ENCODE data around the gene ZNF529.

Gene ZNF529

DNA sequence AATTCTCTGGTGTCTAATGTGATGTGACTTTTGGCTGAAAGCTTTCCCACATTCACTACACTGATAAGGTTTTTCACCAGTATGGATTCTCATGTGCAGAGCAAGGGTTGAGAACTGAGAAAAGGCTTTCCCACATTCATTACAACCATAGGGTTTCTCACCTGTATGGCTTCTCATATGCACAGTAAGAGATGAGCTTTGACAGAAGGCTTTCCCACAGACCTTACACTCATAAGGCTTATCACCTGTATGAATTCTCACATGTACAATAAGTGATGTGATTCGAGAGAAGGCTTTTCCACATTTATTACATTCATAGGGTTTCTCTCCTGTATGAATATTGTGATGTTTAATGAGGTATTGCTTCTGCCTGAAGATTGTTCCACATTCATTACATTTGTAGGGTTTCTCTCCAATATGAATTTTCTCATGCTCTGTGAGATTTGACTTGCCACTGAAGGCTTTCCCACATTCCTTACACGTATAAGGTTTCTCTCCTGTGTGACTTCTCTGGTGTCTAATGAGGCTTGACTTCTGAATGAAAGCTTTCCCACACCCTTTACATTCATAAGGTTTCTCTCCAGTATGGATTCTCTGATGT, 59.0 kb downstream of the ZNF529 start:
- DNase-seq (ENCODE audit: extremely low read depth in 1 of 2, low read depth in 1 of 2), result no peak

DNA sequence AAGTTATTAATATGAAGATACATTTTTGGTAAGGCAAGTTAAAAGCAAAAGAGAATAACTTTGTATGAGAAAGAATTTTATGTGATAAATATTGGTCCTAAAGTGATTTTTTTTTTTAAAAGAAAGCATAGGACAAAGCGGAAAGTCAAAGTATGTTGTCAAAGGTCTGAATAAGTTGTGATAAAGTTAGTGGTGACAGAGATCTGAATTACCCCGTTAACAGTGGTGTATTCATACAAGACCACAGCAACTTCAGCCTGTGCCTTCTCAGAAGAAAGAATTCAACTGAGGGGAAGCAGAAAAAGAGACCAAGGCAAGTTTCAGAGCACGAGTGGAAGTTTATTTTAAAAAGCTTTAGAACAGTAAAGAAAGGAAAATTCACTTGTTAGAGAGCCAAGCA, 64.8 kb downstream of the ZNF529 start:
- no peak for DNase-seq (ENCODE audit: extremely low read depth in 1 of 2, low read depth in 1 of 2)

DNA sequence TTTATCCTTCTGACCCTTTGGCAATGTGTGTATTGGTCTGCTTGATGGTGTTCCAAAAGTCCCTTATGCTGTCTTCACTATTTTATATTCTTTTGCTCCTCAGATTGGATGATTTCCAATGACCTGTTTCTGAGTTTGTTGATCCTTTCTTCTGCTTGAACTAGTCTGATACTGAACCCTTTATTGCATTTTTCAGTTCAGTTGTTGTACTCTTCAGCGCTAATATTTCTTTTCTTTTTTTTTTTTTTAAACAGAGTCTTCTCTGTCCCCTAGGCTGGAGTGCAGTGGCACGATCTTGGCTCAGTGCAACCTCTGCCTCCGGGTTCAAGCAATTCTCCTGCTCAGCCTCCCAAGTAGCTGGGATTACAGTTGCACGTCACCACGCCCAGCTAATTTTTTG, 71.1 kb downstream of the ZNF529 start:
- no peak for DNase-seq (ENCODE audit: extremely low read depth in 1 of 2, low read depth in 1 of 2)

DNA sequence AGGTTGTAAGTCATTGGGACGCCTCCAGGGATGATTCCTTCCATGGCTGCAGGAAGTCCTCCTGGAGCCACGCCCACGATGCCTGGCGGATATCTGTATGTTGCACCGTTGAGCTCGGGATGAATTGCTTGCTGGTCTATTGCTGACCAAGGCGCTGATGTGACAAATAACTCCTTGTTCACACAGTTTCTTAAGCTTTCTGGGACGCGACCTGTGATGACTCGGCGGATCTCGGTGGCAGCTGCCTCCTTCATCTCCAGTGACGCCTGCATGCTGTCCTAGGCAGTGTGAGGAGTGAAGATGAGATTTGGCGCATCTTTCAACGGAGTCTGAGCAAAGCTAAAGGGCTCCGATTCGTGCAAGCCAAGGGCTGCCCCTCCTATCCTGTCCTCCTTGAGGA, 76.1 kb downstream of the ZNF529 start:
- DNase-seq (ENCODE audit: extremely low read depth in 1 of 2, low read depth in 1 of 2), result no peak
